ENCODE data around the gene ADAMTSL4. TPM values are rescaled to one million over a fixed set of nuclear protein-coding genes. Genes with fewer than 3 reads are reported as not detected.

The ADAMTSL4 gene
- total RNA-seq, 4 donors from 2014 or later, result 27.1 to 66.5 (median 36.3) TPM

GRCh38 chr1:150534002-150534401, 15.2 kb upstream of the ADAMTSL4 start:
- Histone ChIP-seq H3K27me3 (no peaks in the 10 kb centered on the region), H3K36me3 (no peaks in the 10 kb centered on the region), H3K27ac (peak overlapping the region in 3 of 4 donors; percentile 81 to 85 (median 84)), H3K4me3 (no peak overlapping the region), H3K9me3 (no peaks in the 10 kb centered on the region), H3K4me1 (peaks cover 0 to 65% (median 9%) of the 10 kb centered on the region in 3 donors)
- TF ChIP-seq POLR2AphosphoS5 (IDR thresholded peaks at IDR 0.05), result no peak
- TF ChIP-seq POLR2A (IDR thresholded peaks at IDR 0.05), result no peak
- TF ChIP-seq EP300 (IDR thresholded peaks at IDR 0.05), result no peak
- TF ChIP-seq CTCF (IDR thresholded peaks at IDR 0.05), result no peak
- ATAC-seq, result no peak
- 93% methylated on average over 2 of the region's 6 CpGs for WGBS, 2 donors (ENCODE audit: low coverage in 1 of 2)

GRCh38 chr1:150535511-150536287, 13.5 kb upstream of the ADAMTSL4 start:
- 70% methylated on average over 5 of the region's 14 CpGs; no CpG with 5 or more reads in 1 of the 2 donors for WGBS, 2 donors (ENCODE audit: low coverage in 1 of 2)
- TF ChIP-seq EP300 (IDR thresholded peaks at IDR 0.05) (no peak), CTCF (IDR thresholded peaks at IDR 0.05) (no peak), POLR2AphosphoS5 (IDR thresholded peaks at IDR 0.05) (peak; percentile 24)
- peak overlapping the region in 3 of 4 donors; percentile 46 to 84 (median 81) for H3K27ac ChIP-seq
- H3K27me3 ChIP-seq, result no peaks in the 10 kb centered on the region
- no peak overlapping the region for H3K4me3 ChIP-seq
- peaks cover 0 to 61% (median 5%) of the 10 kb centered on the region in 3 donors for H3K4me1 ChIP-seq
- H3K36me3 ChIP-seq, result no peaks in the 10 kb centered on the region
- H3K9me3 ChIP-seq, result no peaks in the 10 kb centered on the region
- ATAC-seq, result no peak

- Histone ChIP-seq H3K36me3 (no peaks in the 10 kb centered on the region), H3K4me3 (no peak overlapping the region), H3K9me3 (no peaks in the 10 kb centered on the region), H3K27me3 (no peaks in the 10 kb centered on the region), H3K27ac (peak overlapping the region; percentile 4 to 84 (median 66)), H3K4me1 (peaks cover 0 to 56% (median 5%) of the 10 kb centered on the region in 3 donors)
- WGBS, 2 donors (ENCODE audit: low coverage in 1 of 2), result 80 to 93% methylated on average over 1 to 2 of the region's 12 CpGs
- TF ChIP-seq CTCF (IDR thresholded peaks at IDR 0.05) (no peak), POLR2AphosphoS5 (IDR thresholded peaks at IDR 0.05) (no peak), POLR2A (IDR thresholded peaks at IDR 0.05) (no peak), EP300 (IDR thresholded peaks at IDR 0.05) (no peak)
- ATAC-seq, result no peak
Observed at GRCh38 chr1:150536836-150537731, 12.1 kb upstream of the ADAMTSL4 start.

GRCh38 chr1:150537732-150538684, 11.2 kb upstream of the ADAMTSL4 start:
- H3K4me1 ChIP-seq, result peaks cover 0 to 46% (median 1%) of the 10 kb centered on the region in 3 donors
- ATAC-seq, result peak; percentile 79
- no peak overlapping the region for H3K4me3 ChIP-seq
- WGBS, 2 donors (ENCODE audit: low coverage in 1 of 2), result 28 to 31% methylated on average over 5 to 7 of the region's 17 CpGs
- H3K27me3 ChIP-seq, result no peaks in the 10 kb centered on the region
- H3K9me3 ChIP-seq, result no peaks in the 10 kb centered on the region
- H3K36me3 ChIP-seq, result no peaks in the 10 kb centered on the region
- TF ChIP-seq POLR2AphosphoS5 (IDR thresholded peaks at IDR 0.05) (peak; percentile 45), EP300 (IDR thresholded peaks at IDR 0.05) (no peak), POLR2A (IDR thresholded peaks at IDR 0.05) (no peak), CTCF (IDR thresholded peaks at IDR 0.05) (peak in 1 of 4 experiments; percentile 25)
- H3K27ac ChIP-seq, result peak overlapping the region; percentile 4 to 84 (median 66)
